Adipocyte (in vitro differentiated cells): Measurements from ENCODE around the gene CDCP1.
"Not testable (repeated sequence)": the region's sequence is repeated elsewhere in the genome, so short reads cannot be mapped to it uniquely, and the experiment has no call there.

ENCODE experiments used
- DNase-seq: peaks from one replicate; pipeline ENCODE4 v3.0.0-alpha.2; 2015; ENCODE audit warnings: low read depth
- H3K27me3 ChIP-seq: replicated peaks from 2 replicates; pipeline ENCODE4 v1.7.0; 2013; ENCODE audit warnings: mild to moderate bottlenecking, low read length, moderate library complexity; ENCODE audit not compliant: control insufficient read depth, insufficient read depth
- H3K36me3 ChIP-seq: 2 replicates; pipeline ENCODE4 v1.7.0; 2013; ENCODE audit warnings: low read length, mild to moderate bottlenecking, moderate library complexity; ENCODE audit not compliant: control insufficient read depth, insufficient read depth, severe bottlenecking
- H3K4me1 ChIP-seq: 2 replicates; pipeline ENCODE4 v1.7.0; 2013; ENCODE audit warnings: mild to moderate bottlenecking, low read length, moderate library complexity; ENCODE audit not compliant: control insufficient read depth, insufficient read depth
- H3K4me3 ChIP-seq: 2 replicates; pipeline ENCODE4 v1.7.0; 2013; ENCODE audit warnings: mild to moderate bottlenecking, low read length, moderate library complexity
- H3K9ac ChIP-seq: 2 replicates; pipeline ENCODE4 v1.7.0; 2013; ENCODE audit warnings: mild to moderate bottlenecking, low read length, moderate library complexity
- H3K9me3 ChIP-seq: 2 replicates; pipeline ENCODE4 v1.7.0; 2013; ENCODE audit warnings: mild to moderate bottlenecking, low read length, moderate library complexity; ENCODE audit not compliant: control insufficient read depth

CDCP1 gene

GRCh38 chr3:45057557-45057956 lies 88.6 kb downstream of the CDCP1 start:
- H3K4me3 ChIP-seq: no peak overlapping the region
- no peaks in the 10 kb centered on the region for H3K36me3 ChIP-seq
- H3K4me1 ChIP-seq: peaks cover 51% of the 10 kb centered on the region
- DNase-seq: no peak
- H3K9ac ChIP-seq: no peak overlapping the region
- H3K27me3 ChIP-seq: no peaks in the 10 kb centered on the region
- no peaks in the 10 kb centered on the region for H3K9me3 ChIP-seq

GRCh38 chr3:45056608-45057301 lies 89.4 kb downstream of the CDCP1 start:
- peak overlapping the region; percentile 34 for H3K9ac ChIP-seq
- peaks cover 51% of the 10 kb centered on the region for H3K4me1 ChIP-seq
- peak; percentile 44 for DNase-seq
- H3K36me3 ChIP-seq: no peaks in the 10 kb centered on the region
- H3K27me3 ChIP-seq: no peaks in the 10 kb centered on the region
- no peak overlapping the region for H3K4me3 ChIP-seq
- no peaks in the 10 kb centered on the region for H3K9me3 ChIP-seq

- Histone ChIP-seq H3K9ac (peak overlapping the region; percentile 32), H3K9me3 (no peaks in the 10 kb centered on the region), H3K4me1 (peaks cover 51% of the 10 kb centered on the region), H3K4me3 (peak overlapping the region; percentile 25), H3K27me3 (no peaks in the 10 kb centered on the region), H3K36me3 (no peaks in the 10 kb centered on the region)
- peak; percentile 67 for DNase-seq
Measured at GRCh38 chr3:45055411-45056143, 90.6 kb downstream of the CDCP1 start.

- H3K9ac ChIP-seq: peak overlapping the region; percentile 32
- H3K4me3 ChIP-seq: peak overlapping the region; percentile 31
- no peaks in the 10 kb centered on the region for H3K27me3 ChIP-seq
- DNase-seq: peak; percentile 87
- H3K4me1 ChIP-seq: peaks cover 51% of the 10 kb centered on the region
- no peaks in the 10 kb centered on the region for H3K9me3 ChIP-seq
- H3K36me3 ChIP-seq: no peaks in the 10 kb centered on the region
Measured at GRCh38 chr3:45055032-45055410, 91.2 kb downstream of the CDCP1 start.

GRCh38 chr3:45054196-45054857 lies 91.9 kb downstream of the CDCP1 start:
- Histone ChIP-seq H3K9me3 (no peaks in the 10 kb centered on the region), H3K4me3 (peak overlapping the region; percentile 31), H3K36me3 (no peaks in the 10 kb centered on the region), H3K9ac (no peak overlapping the region), H3K27me3 (no peaks in the 10 kb centered on the region), H3K4me1 (peaks cover 50% of the 10 kb centered on the region)
- peak; percentile 95 for DNase-seq

GRCh38 chr3:45053805-45054195 lies 92.4 kb downstream of the CDCP1 start:
- H3K4me3 ChIP-seq, DNase-seq, H3K9me3 ChIP-seq, H3K27me3 ChIP-seq, H3K36me3 ChIP-seq, H3K9ac ChIP-seq: not testable (repeated sequence)
- peaks cover 47% of the 10 kb centered on the region for H3K4me1 ChIP-seq

GRCh38 chr3:45051685-45052084 lies 94.5 kb downstream of the CDCP1 start:
- H3K9me3 ChIP-seq: no peaks in the 10 kb centered on the region
- no peaks in the 10 kb centered on the region for H3K27me3 ChIP-seq
- H3K36me3 ChIP-seq: no peaks in the 10 kb centered on the region
- DNase-seq: no peak
- peaks cover 32% of the 10 kb centered on the region for H3K4me1 ChIP-seq
- H3K9ac ChIP-seq: no peak overlapping the region
- no peak overlapping the region for H3K4me3 ChIP-seq

GRCh38 chr3:45049807-45050206 lies 96.4 kb downstream of the CDCP1 start:
- Histone ChIP-seq H3K4me3 (no peak overlapping the region), H3K36me3 (no peaks in the 10 kb centered on the region), H3K9me3 (no peaks in the 10 kb centered on the region), H3K4me1 (peaks cover 13% of the 10 kb centered on the region), H3K9ac (no peak overlapping the region), H3K27me3 (no peaks in the 10 kb centered on the region)
- DNase-seq: no peak

- no peak for DNase-seq
- H3K4me3 ChIP-seq: no peak overlapping the region
- no peak overlapping the region for H3K9ac ChIP-seq
- H3K4me1 ChIP-seq: peaks cover 12% of the 10 kb centered on the region
- no peaks in the 10 kb centered on the region for H3K9me3 ChIP-seq
- H3K27me3 ChIP-seq: no peaks in the 10 kb centered on the region
- no peaks in the 10 kb centered on the region for H3K36me3 ChIP-seq
Measured at GRCh38 chr3:45048244-45048643, 97.9 kb downstream of the CDCP1 start.

GRCh38 chr3:45043728-45044299 lies 102.4 kb downstream of the CDCP1 start:
- Histone ChIP-seq H3K9me3 (no peaks in the 10 kb centered on the region), H3K4me3 (no peak overlapping the region), H3K4me1 (peaks cover 25% of the 10 kb centered on the region), H3K27me3 (no peaks in the 10 kb centered on the region), H3K9ac (peak overlapping the region; percentile 64), H3K36me3 (no peaks in the 10 kb centered on the region)
- DNase-seq: peak; percentile 91

- no peak for DNase-seq
- Histone ChIP-seq H3K4me3 (no peak overlapping the region), H3K4me1 (peaks cover 22% of the 10 kb centered on the region), H3K27me3 (no peaks in the 10 kb centered on the region), H3K9ac (no peak overlapping the region), H3K36me3 (no peaks in the 10 kb centered on the region), H3K9me3 (no peaks in the 10 kb centered on the region)
Measured at GRCh38 chr3:45042162-45042561, 104.0 kb downstream of the CDCP1 start.
